NCI-H82 treated with DMSO at 0.1 percent for 48 hours (cell line): ENCODE results near the gene MKS1.

Experiments used
- DNase-seq: peaks from one replicate; lab custom pipeline; 2025; ENCODE audit not compliant: unreplicated experiment; lab: John Stamatoyannopoulos, UW

The MKS1 gene

GRCh38 chr17:58245428-58246103, 26.5 kb upstream of the MKS1 start:
- DNase-seq, result no peak

GRCh38 chr17:58244963-58245362, 25.9 kb upstream of the MKS1 start:
- DNase-seq, result peak; percentile 32

DNA sequence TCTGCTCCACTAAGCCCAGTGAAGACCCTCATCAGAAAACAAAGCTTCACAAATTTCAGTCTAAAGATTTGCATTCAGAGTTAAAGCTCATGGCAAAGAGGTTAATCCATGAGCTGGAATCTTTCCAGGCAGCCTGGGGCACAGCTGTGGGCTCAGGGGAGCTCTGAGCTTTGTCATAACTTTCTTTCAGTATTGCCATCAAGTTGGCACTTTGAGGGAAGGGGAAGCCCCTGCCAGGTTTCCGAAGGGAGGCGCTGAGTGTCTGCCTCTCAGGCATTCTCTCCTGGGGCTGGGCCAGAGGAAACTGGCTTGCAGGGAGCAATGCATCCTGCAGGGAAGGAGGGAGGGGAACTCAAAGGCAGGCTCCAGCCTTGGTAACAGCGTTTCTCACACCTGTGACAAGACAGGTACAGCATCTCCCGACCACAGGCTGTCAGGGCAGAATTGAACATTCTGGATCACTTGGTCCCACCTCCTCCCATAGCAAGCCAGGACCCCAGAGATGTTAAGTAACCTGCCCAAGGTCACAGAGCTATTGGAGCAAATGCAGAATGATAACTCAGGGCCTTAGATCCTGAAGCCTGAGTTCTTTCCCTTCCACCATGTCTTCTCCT, 23.2 kb upstream of the MKS1 start:
- DNase-seq, result no peak

DNA sequence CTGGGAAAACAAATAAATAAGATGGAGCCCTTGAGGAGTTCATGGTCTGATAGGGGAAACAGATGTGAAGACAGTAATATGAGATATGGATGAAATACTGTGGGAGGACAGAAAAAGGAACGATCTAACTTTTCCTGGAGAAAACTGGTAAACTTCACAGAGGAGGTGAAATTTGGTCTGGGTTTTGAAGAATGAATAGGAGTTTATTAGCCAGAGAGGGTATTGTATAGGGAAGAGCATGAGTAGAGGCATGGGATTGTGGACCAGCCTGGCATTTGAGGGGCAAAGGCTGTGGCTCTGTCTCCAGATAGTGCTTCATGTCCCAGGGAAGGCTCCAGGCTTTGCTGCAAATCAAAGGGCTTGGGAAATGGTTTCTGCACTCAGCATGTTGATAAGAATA, 20.9 kb upstream of the MKS1 start:
- DNase-seq, result no peak

GRCh38 chr17:58238147-58238634, 19.1 kb upstream of the MKS1 start, which contains the start of gene LPO:
Gene LPO (plus strand): TSS chr17:58238584. CDS start chr17:58242980, 4,396 bp downstream.
- no peak for DNase-seq

- no peak for DNase-seq
Observed at GRCh38 chr17:58236394-58236793, 17.3 kb upstream of the MKS1 start.

DNA sequence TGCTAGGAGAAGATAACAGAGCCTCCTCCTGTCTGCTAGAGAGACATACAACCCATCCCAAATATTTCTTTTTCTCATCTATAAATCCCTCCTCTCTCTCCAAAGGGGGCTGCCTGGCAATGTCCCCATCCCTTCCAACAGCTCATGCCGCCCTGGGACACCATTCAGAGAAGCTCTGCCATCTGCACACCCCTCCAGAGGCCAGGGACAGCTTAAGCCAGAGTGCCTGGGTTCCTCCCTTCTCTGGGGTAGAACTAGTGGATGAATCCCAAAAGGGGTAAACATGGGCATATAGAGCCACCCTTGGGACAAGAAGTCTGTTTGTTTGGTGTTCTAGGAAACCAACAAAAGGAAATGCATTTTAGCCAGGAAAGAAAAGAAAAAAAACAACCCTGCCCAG, 16.8 kb upstream of the MKS1 start:
- no peak for DNase-seq

DNA sequence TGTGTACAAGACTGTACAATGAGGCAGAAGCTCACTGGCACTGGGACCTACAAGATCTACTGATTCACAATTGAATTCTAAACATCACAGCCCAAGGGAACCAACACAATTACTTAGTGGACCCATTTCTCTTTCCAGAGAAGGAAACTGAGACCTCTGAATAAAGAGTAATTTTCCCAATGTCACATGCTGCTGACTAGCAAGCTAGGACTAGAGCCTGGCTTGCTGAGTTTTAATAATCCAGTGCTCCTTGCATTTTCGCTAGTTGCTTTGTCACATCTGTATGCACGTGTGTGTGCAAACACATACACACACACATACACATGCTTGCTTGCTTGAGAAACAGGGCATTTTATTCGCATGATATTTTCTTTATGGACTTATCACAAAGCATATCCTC, 15.5 kb upstream of the MKS1 start:
- no peak for DNase-seq

GRCh38 chr17:58233543-58233942, 14.5 kb upstream of the MKS1 start:
- DNase-seq, result no peak

DNA sequence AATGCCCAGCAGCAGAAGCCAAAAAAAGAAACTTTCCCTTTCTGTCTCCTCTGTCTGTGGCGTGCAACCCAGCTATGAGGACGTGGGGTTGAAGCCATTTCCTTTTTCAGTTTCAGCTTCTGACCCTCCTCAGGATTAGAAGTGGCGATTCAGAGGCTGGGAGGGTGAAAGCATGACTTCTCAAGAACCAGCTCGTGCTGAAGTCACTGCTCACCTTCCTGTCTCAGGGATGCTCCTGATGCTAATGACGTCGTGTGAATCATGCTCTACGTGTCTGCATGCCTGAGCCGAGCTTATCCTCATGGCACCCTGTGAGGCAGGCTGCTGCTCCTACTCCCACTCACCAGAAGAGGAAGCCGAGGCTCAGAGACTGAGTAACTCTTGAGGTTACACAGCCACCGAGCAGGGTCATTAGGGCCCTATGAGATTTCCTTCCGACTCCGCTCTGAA, 13.7 kb upstream of the MKS1 start:
- no peak for DNase-seq

- DNase-seq, result no peak
Observed at GRCh38 chr17:58231641-58232040, 12.6 kb upstream of the MKS1 start.

DNA sequence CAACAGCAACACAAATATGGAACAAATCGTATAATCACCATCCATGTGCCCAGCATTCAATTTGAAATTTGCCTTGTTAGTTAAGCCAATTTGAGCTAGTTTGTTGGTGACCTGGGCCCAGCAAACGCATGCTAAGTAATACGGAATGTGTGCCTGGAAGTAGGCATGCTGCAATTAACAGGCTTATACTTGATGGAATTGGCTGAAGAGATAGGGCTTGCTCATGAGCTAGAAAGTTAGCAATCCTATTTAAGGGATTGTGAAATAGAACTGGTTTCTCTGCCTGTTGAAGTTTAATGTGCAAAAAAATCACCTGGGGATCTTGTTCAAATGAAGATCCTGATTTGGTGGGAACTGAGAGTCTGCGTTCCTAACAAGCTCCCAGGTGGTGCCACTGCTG, 10.8 kb upstream of the MKS1 start:
- peak; percentile 88 for DNase-seq

DNA sequence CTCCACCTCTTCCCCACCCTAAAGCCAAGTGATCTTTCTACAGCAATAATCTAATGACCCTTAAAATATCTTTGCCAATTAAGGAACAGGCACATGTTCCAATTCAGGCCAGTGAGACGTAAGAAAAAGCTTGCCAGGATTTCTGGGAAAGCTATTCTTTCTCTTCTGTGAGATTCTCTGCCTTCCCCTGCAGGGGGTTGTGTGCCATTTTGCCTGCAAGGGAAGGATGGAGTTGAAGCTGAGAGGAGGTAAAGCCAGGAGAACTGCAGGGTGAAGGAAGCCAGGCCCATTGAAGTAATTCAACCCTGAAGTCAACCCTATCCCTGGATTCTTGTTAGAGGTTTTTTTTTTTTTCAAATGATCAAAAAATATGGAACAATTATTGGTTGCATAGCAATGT, 10.3 kb upstream of the MKS1 start:
- DNase-seq, result no peak

DNA sequence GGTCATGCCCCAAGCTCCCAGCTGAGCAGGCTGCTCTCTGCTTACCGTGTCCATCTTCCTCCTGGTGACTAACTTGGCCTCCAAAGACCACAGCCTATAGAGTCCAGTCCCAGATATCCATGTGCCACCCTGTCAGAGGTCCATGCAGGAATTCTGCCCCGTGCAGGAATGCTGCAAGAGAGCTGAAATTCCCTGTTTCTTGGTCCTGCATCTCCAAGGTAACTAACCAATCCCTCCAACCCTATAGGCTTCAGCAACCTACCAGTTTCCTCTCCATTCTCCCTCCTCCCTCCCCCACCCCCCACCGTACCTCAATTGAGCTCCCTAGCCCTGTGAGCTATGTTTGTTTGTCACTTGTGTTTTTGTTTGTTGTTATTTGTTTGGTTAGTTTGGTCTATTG, 9.6 kb upstream of the MKS1 start:
- DNase-seq, result no peak

DNA sequence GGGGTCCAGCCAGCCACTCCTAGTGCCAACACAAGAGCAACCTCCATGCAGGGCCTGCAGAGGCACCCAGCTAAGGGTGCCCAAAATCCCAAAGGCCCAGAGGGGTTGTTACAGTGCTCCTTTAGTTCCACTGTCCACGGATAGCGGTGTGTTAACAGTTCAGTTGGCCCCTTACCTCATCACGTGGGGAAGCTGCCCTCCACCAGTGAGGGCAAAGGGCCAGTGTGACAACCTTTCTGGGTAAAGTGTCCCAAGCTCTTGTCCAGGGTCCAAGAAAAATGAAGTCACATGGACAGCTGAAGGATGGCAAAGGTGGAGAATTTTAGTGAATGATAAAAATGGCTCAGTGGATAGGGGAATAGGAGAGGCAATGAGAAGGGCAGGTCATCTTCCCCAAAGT, 8.7 kb upstream of the MKS1 start:
- DNase-seq, result no peak

DNA sequence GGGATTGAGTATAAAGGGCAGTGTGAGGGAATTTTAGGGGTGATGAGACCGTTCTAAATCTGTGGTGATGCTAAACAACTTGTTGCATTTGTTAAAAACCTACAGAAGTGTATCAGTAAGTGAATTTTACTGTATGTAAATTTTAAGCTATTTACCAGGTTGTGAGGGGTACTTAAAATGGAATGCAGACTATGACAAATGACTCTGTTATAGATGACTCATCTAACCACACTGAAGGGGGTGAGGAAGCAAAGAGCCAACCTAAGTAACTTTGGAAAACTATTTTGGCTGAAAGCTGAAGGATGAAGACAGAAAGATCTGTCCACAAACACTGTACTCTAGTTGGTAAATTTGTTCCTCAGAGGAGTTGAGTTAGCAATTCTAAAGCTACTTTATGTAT, 5.3 kb upstream of the MKS1 start:
- no peak for DNase-seq

GRCh38 chr17:58219789-58220183, 731 bp upstream of the MKS1 start:
- no peak for DNase-seq

- no peak for DNase-seq
Observed at GRCh38 chr17:58217766-58218165, 1.3 kb downstream of the MKS1 start.

GRCh38 chr17:58215685-58216084, 3.4 kb downstream of the MKS1 start:
- DNase-seq, result no peak

DNA sequence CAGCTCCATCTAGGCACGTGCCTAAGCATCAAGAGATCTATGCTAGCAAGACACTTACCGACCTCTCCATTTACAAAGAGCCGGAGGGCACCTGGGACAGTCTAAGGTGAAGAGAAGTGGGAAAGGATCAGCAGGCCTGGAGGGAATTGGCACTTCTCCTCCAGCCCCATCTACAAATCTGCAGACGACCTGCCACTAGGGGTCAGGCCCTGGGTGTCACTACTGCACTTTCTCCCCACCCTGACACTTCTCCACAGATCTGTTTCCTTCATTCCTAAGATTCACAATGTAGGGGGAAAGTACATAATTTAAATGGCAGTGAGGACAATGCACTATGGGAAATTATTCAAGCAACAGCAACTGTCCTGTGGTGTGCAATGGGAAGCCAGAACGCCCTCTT, 8.1 kb downstream of the MKS1 start:
- DNase-seq, result no peak

DNA sequence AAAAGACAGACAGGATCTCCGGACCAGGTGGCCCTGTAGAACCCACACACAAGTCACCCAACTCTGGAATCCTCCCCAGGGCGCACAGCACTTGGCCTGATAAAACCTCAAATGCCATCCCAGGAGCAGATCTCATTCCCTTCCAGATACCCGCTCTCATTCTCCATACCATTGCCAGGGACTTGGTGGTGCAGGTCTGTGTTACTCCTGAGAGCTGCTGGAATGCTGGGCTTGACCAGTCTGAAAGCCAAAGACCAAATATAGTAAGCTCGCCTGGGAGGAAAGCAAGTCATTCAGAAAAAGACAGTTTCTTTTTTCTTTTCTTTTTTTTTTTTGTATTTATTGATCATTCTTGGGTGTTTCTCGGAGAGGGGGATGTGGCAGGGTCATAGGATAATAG, 10.7 kb downstream of the MKS1 start:
- no peak for DNase-seq

DNA sequence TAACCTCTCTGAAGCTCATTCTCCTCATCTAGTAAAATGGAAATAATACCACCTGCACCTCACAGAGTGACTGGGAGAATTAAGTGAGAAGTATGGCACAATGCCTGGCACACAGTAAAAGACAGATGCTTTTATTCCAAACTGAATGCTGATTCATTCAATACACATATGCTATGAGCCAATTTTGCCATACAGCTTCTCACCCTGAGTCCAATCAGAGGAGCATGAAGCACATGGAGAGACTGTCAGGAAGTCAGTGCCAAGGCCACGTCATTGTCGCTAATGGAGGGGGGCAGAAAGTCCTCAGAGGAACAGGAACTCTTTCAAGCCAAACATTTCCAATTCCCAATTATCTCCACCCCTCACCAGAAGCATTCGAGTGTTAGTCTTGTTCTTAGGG, 11.6 kb downstream of the MKS1 start:
- no peak for DNase-seq

- no peak for DNase-seq
Observed at GRCh38 chr17:58205936-58206335, 13.1 kb downstream of the MKS1 start.
